ENCODE results near the gene CALHM1. TPM values are rescaled to one million over a fixed set of nuclear protein-coding genes. Genes with fewer than 3 reads are reported as not detected.
"Not testable (repeated sequence)": the region's sequence is repeated elsewhere in the genome, so short reads cannot be mapped to it uniquely, and the experiment has no call there.

The CALHM1 gene, protein sequence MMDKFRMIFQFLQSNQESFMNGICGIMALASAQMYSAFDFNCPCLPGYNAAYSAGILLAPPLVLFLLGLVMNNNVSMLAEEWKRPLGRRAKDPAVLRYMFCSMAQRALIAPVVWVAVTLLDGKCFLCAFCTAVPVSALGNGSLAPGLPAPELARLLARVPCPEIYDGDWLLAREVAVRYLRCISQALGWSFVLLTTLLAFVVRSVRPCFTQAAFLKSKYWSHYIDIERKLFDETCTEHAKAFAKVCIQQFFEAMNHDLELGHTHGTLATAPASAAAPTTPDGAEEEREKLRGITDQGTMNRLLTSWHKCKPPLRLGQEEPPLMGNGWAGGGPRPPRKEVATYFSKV
- 1.4 TPM for polyA plus RNA-seq

DNA sequence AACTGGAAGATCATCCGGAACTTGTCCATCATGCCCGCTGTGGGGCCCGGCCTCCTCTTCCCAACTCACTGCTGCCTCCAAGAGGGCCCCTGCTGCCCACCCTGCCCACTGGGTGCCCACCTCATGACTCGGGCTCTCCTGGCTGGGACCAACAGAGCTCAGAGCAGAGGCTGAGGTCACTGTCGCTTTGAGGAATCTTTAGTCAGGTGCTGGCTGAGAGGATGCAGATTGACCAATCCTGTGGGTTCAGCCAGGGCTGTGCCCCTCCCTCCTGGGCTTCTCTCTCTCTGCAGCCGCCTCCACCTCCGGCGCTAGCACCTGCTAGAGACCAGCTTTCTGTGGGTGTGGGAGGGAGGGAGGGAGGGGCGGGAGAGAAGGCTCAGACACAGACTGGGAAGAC is at the start of gene CALHM1:
Gene CALHM1 (minus strand): TSS at position 181 of the 400 bp plus-strand sequence. CDS start 149 bp downstream, at position 32.
- H3K9me3 Mint-ChIP-seq, result no peaks in the 10 kb centered on the region
- H3K27me3 Mint-ChIP-seq, result peaks cover 2% of the 10 kb centered on the region
- peaks cover 11 to 12% (median 11%) of the 10 kb centered on the region in 3 donors for H3K4me1 Mint-ChIP-seq
- peak within 1 kb of the TSS; percentile 38 to 85 (median 60) for H3K4me3 Mint-ChIP-seq
- no peaks in the 10 kb centered on the region for H3K36me3 Mint-ChIP-seq
- peak within 1 kb of the TSS in 1 of 3 donors; percentile 75 for H3K27ac Mint-ChIP-seq

- Mint-ChIP-seq H3K36me3 (no peaks in the 10 kb centered on the region), H3K9me3 (no peaks in the 10 kb centered on the region), H3K4me1 (peaks cover 0 to 3% (median 0%) of the 10 kb centered on the region in 3 donors), H3K27ac (no peak overlapping the region), H3K4me3 (no peak overlapping the region), H3K27me3 (peaks cover 34% of the 10 kb centered on the region)
These were observed 48.8 kb upstream of the CALHM1 start for GRCh38 chr10:103507235-103508191.

- H3K27me3 Mint-ChIP-seq, result peaks cover 33% of the 10 kb centered on the region
- H3K27ac Mint-ChIP-seq, result no peak overlapping the region
- no peaks in the 10 kb centered on the region for H3K36me3 Mint-ChIP-seq
- peaks cover 0 to 3% (median 0%) of the 10 kb centered on the region in 3 donors for H3K4me1 Mint-ChIP-seq
- no peak overlapping the region for H3K4me3 Mint-ChIP-seq
- no peaks in the 10 kb centered on the region for H3K9me3 Mint-ChIP-seq
These were observed 47.4 kb upstream of the CALHM1 start for GRCh38 chr10:103506061-103506460.

GRCh38 chr10:103504181-103504783 is 45.6 kb upstream of the CALHM1 start:
- Mint-ChIP-seq H3K27ac (no peak overlapping the region), H3K27me3 (peaks cover 46% of the 10 kb centered on the region), H3K9me3 (no peaks in the 10 kb centered on the region), H3K4me3 (no peak overlapping the region), H3K36me3 (no peaks in the 10 kb centered on the region), H3K4me1 (peaks cover 0 to 3% (median 0%) of the 10 kb centered on the region in 3 donors)

DNA sequence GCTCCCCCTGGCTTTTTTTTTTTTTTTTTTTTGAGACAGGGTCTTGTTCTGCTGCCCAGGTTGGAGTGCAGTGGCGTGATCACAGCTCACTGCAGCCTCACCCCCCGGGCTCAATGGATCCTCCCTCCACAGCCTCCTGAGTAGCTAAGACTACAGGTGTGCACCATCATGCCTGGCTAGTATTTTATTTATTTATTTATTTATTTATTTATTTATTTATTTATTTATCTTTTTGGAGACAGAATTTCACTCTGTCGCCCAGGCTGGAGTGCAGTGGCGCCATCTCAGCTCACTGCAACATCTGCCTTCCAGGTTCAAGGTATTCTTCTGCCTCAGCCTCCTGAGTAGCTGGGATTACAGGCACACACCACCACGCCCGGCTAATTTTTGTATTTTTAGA is 45.1 kb upstream of the CALHM1 start:
- not testable (repeated sequence) for H3K27ac Mint-ChIP-seq, H3K36me3 Mint-ChIP-seq, H3K4me1 Mint-ChIP-seq, H3K4me3 Mint-ChIP-seq, H3K9me3 Mint-ChIP-seq
- H3K27me3 Mint-ChIP-seq, result peaks cover 48% of the 10 kb centered on the region

GRCh38 chr10:103502849-103503660 is 44.4 kb upstream of the CALHM1 start:
- Mint-ChIP-seq H3K4me3 (no peak overlapping the region), H3K27me3 (peaks cover 48% of the 10 kb centered on the region), H3K4me1 (peaks cover 0 to 3% (median 0%) of the 10 kb centered on the region in 3 donors), H3K27ac (no peak overlapping the region), H3K9me3 (no peaks in the 10 kb centered on the region), H3K36me3 (no peaks in the 10 kb centered on the region)

DNA sequence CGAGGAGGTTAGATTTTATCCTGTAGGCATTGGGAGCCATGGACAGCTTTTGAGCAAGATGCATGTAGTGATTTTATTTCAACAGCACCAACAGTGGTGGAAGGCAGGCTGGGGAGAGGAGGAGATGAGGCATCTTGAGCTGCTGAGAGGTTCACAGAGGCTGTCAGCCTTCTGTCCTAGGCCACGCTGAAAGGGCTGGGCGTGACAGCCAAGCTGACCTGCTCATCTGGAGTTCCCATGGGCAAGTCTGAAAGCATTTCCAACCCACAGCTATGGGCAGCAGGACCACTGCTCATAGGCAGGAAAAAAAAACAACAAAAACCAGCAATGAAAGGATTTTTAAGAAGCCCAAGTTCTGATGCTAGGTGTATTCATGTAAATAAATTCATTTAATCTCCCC is 42.5 kb upstream of the CALHM1 start:
- Mint-ChIP-seq H3K36me3 (peaks cover 4% of the 10 kb centered on the region), H3K4me1 (peaks cover 0 to 3% (median 0%) of the 10 kb centered on the region in 3 donors), H3K27ac (peak overlapping the region in 1 of 3 donors; percentile 82), H3K27me3 (peaks cover 43% of the 10 kb centered on the region), H3K4me3 (no peak overlapping the region), H3K9me3 (no peaks in the 10 kb centered on the region)

- Mint-ChIP-seq H3K36me3 (peaks cover 4% of the 10 kb centered on the region), H3K27me3 (peaks cover 40% of the 10 kb centered on the region), H3K9me3 (no peaks in the 10 kb centered on the region), H3K4me3 (no peak overlapping the region), H3K27ac (no peak overlapping the region), H3K4me1 (peaks cover 0 to 3% (median 0%) of the 10 kb centered on the region in 3 donors)
These were observed 41.8 kb upstream of the CALHM1 start for GRCh38 chr10:103500481-103500880.

- H3K9me3 Mint-ChIP-seq, result no peaks in the 10 kb centered on the region
- H3K4me3 Mint-ChIP-seq, result no peak overlapping the region
- peaks cover 0 to 3% (median 0%) of the 10 kb centered on the region in 3 donors for H3K4me1 Mint-ChIP-seq
- H3K36me3 Mint-ChIP-seq, result peaks cover 4% of the 10 kb centered on the region
- peaks cover 44% of the 10 kb centered on the region for H3K27me3 Mint-ChIP-seq
- peak overlapping the region in 1 of 3 donors; percentile 95 for H3K27ac Mint-ChIP-seq
These were observed 41.2 kb upstream of the CALHM1 start for GRCh38 chr10:103499881-103500280.

DNA sequence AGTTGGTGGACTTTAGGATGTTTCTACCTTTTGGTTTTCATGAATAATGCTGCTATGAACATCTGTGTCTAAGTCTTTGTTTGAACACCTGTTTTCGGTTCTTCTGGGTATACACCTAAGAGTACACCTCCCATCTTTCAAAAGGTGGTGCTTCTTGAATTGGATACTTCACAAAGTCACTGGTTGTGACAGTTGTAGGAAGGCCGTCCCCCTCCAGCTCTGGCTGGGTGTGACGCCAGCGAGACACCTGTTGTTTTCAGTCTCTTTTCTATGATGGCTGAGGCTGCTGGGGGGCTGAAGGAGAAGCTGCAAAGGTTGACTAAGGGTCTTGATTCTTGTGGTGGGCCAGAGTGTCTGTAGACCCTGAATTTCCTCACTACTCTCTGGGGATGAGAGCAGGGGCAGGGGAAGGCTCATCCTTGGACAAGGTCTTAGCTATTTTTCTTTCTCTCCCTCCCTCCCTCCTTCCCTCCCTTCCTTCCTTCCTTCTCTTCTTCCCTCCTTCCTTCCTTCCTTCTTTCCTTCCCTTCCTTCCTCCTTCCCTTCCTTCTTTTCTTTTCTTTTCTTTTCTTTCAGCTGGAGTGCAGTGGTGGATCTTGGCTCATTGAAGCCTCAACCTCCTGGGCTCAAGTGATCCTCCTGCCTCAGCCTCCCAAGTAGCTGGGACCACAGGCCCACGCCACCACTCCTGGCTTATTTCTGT is 40.4 kb upstream of the CALHM1 start:
- Mint-ChIP-seq H3K27ac (no peak overlapping the region), H3K36me3 (peaks cover 4% of the 10 kb centered on the region), H3K27me3 (peaks cover 45% of the 10 kb centered on the region), H3K4me3 (no peak overlapping the region), H3K9me3 (no peaks in the 10 kb centered on the region), H3K4me1 (peaks cover 0 to 3% (median 2%) of the 10 kb centered on the region in 3 donors)

- peaks cover 49% of the 10 kb centered on the region for H3K27me3 Mint-ChIP-seq
- H3K9me3 Mint-ChIP-seq, result no peaks in the 10 kb centered on the region
- peak overlapping the region in 1 of 4 donors; percentile 2 for H3K4me3 Mint-ChIP-seq
- H3K36me3 Mint-ChIP-seq, result peaks cover 4% of the 10 kb centered on the region
- peaks cover 6 to 8% (median 7%) of the 10 kb centered on the region in 3 donors for H3K4me1 Mint-ChIP-seq
- no peak overlapping the region for H3K27ac Mint-ChIP-seq
These were observed 38.6 kb upstream of the CALHM1 start for GRCh38 chr10:103497161-103497915.

DNA sequence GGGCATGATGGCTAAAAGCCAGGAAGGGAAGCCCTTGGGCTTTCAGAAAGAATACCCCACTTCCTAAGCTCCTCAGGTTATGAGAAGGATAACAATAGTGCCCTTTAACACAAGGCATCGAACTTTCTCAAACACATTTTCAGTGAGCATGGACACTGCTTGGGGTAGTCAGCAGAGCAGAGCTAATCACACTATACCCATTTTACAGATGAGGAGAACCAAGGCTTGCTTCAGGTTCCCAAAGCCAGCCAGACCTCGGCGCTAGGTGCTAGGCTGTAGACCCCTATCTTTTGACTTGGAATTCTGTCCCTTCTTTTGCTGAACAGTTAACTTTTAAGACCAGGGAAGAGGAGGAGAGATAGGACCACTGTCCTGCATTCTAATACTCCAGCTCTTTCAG is 36.6 kb upstream of the CALHM1 start:
- H3K36me3 Mint-ChIP-seq, result peaks cover 4% of the 10 kb centered on the region
- H3K27me3 Mint-ChIP-seq, result peaks cover 40% of the 10 kb centered on the region
- peak overlapping the region in 1 of 3 donors; percentile 16 for H3K27ac Mint-ChIP-seq

More for the DNA sequence above, 36.6 kb upstream of the CALHM1 start:
- H3K4me3 Mint-ChIP-seq, result peak overlapping the region in 3 of 4 donors; percentile 73 to 89 (median 75)
- no peaks in the 10 kb centered on the region for H3K9me3 Mint-ChIP-seq
- H3K4me1 Mint-ChIP-seq, result peaks cover 14 to 21% (median 18%) of the 10 kb centered on the region in 3 donors
